ENCODE measurements around the gene MICU2.

The MICU2 gene

DNA sequence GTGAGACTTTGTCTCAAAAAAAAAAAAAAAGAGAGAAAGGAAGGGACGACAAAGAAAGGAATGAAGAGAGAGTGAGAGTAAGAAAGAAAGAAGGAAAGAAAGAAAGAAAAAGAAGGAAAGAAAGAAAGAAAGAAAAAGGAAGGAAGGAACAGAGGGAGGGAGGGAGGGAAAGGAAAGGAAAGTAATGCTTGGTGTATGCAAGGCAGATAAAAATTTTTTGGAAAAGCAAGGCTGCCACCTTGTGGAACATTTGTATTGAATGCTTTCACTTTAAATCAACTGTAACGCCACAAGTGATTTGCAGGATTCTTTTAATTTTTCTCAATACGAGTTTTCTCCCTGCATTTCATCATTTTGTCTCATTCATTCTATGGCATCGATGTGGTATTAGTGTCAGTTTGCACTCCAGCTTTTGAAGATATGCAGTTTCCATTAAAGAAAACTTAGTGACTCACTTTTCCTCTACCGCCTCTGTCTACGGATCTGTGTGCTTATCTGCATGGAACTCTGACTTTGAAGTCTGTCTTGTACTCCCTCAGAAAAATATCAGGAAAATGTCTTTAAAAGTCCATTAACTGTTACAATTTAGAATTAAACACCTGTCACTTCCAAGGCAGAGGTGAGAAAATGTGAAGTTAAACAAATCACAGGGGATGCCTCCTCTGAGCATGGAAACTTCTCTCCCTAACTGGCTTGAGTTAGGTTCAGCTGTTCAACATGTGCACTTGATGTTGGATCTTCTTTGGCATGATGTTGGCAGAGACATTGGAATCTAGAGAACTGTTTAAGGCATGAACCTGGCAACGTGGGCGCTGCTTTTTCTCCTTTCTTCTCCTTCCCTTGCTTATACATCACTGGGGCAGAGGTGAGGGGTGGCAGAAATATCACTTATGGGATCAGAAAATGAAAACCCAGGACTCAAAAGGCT, 124.8 kb downstream of the MICU2 start:
- DNase-seq, result no peak

DNA sequence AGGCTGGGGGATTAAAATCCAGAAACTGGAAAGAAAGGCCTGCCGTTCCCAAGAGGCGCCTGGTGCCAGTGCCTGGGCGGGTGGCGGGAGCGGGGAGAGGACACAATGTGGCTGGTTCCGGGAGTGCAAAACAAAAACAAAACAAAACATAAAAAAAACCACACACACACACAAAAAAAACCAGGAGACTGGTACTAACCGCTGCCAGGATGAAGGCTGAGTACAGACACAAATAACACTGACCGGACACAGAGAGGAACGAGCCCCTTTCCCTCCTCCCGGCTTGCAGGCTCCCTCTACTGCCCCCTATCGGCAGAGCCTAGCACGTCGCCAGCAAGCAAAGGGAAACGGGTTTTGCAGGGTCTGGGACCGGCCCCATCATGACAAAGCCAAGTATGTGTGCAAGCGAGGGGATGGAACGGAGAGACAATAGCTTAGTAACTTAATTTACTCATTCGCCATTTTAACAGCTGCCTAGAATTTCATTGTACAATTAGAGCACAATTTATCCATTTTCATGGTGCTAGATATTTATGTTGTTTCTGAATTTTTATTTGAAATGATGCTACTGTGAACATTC, 127.0 kb downstream of the MICU2 start:
- DNase-seq, result peak; percentile 61

DNA sequence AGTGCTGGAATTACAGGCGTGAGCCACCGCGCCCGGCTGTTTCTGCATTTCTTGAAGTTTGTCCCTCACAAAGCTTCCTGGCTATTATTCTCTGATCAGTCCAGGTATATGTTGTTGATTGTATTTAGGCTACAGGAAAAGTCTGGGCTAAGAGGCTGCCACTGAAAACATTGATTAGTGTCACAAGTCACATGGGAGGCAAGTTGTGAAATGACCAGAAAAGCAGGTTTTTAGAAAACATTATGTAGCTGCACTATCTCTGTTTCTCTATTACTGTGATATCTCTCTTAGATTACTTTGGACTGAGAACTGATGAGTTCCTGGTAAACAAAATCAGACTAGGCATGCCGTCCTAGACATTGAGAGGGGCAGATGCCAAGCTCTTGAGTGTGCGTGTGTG, 128.9 kb downstream of the MICU2 start:
- DNase-seq, result no peak

DNA sequence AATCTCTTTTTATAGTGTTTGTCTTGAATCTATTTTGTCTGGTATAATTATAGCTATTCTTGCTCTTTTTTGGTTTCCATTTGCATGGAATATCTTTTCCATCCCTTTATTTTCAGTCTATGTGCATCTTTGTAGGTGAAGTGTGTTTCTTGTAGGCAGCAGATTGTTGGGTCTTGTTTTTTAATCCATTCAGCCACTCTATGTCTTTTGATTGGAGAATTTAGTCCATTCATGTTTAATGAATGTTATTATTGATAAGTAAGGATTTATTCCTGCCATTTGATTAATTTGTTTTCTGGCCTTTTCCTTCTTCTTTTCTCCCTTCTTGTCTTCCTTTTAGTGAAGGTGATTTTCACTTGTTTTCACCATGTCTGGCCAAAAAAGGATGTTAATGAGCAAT, 133.2 kb downstream of the MICU2 start:
- DNase-seq, result no peak

DNA sequence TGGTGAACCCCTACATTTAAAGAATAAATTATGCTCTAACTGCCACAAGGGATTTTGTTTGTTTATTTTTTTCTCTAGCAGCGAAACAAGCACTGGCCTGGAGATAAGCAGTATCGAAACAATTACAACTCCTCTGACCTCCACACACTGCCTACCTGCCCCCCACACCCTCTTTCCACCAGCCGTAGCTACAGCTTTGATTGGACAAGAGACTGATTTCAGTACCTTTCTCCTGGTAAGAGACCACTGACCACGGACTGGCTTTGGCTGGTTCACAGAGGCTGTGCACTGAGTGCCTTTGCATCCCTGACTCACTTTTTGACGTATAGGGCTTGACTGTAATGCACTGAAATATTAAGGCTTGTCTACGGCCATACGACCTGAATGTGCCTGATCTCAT, 137.4 kb downstream of the MICU2 start:
- DNase-seq, result no peak

DNA sequence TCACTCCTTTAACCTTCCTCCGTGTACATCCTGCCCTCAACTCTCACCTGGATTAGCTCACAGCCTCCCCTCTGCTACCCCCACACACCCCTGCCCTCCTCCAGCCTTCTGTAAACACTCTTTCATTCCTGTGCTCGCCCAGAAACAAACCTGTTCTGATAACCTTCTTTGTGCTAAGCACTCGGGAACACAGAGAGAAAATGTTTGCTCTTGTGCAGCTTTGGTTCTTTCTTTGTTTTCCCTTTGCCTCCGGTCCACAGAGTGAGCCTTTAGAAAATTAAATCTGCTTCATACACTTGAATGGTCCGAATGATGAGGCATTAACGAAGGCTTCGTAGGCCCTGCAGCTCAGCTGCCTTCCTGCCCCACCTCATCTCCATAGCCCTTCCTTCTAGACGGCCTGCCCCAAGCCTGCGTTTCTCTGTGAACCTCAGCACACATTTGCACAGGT, 138.2 kb downstream of the MICU2 start:
- DNase-seq, result no peak

DNA sequence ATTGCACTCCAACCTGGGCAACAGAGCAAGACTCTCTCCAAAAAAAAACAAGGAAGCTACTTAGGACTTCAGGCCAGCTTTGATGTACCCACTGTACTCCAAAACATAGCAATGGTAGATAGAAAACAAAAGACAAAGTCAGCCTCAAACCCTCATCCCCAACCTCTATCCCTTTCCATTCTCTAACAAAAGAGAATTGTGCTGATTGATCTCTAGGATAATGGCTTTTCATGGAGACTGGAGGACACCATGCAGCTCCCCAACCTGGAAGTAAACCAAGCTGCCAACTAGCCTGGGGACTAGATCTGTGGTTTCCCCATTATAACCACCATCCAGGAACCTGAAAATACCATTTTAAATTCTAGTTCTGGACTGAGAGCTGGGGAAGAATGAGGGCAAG, 140.5 kb downstream of the MICU2 start:
- no peak for DNase-seq

DNA sequence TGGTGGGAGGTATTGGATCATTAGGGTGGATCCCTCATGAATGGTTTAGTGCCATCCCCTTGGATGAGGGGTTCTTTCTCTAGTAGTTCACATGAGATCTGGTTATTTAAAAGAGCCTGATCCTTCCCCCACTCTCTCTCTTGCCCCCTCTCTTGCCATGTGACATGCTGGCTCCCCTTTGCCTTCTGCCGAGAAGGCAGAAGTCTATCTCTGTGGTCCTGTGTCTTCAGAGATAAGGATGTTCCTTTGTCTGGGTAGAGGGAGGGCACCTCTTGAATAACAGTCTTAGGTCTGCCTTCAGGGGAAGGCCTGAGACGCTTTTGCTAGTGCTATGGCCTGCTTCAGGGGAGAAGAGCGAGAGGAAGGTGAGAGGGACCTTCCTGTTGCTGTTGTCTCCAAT, 142.8 kb downstream of the MICU2 start:
- DNase-seq, result no peak

DNA sequence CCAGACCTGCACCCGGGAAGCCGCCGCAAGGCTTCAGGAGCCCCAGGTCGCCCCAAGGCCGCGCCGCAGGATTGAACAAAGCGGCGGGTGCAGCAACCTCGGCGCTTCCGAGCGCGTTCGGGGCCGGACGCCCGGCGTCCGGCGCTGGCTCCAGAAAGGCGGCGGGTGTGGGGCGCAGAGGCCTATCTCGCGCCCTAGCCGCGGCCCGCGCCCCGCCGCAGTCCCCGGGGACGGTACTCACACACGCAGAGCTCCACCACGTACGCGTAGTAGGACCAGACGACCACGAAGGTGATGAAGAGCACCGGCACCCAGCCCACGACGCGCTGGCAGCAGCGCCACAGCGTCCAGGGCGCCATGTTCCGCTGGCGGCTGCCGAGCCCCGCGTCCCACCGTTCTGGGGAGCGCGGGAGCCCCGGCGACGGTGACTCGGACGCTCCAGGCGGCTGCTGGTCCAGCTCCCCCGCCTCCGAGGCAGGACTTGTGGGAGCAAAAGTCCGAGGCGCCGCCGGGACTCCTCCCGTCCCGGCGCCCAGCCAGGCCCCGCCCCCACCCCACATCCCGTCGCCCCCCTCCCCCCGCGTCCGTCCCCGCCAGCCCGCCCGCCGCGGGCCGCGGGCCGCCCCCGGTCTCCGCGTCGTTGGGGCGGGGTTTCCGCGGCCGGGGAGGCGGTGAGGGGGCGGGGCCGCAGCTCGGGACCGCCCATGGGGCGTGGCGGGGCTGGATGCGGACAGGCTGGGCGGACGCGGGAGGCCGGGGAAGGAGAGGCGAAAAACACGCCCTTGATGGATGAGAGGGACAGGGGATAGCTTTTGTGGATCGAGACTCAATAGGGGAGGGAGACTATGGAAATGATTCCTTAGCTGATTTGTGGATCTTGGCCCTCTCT, 144.9 kb downstream of the MICU2 start, which contains the start of gene ZDHHC20:
ZDHHC20 (minus strand) TSS at position 491 of the 889 bp plus-strand sequence; CDS start at position 359, 132 bp downstream.
- peak; percentile 87 for DNase-seq

DNA sequence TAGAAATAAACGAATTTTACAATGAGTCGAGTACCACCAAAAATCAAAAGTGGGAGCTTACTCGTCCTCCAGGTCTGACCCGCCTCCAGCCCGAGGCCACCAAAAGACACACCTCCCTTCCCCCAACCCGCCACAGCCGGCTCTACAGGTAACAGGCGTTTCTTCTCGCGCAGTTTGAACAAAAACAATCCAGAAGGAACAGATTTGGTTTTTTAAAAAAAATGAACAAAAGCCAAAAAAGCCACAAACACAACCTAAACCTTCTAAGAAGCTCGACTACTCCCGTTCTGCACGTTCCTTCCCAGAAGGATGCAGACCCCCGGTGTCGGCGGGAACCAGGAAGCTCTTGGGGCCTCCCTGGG, 145.5 kb downstream of the MICU2 start:
- DNase-seq, result peak; percentile 26

DNA sequence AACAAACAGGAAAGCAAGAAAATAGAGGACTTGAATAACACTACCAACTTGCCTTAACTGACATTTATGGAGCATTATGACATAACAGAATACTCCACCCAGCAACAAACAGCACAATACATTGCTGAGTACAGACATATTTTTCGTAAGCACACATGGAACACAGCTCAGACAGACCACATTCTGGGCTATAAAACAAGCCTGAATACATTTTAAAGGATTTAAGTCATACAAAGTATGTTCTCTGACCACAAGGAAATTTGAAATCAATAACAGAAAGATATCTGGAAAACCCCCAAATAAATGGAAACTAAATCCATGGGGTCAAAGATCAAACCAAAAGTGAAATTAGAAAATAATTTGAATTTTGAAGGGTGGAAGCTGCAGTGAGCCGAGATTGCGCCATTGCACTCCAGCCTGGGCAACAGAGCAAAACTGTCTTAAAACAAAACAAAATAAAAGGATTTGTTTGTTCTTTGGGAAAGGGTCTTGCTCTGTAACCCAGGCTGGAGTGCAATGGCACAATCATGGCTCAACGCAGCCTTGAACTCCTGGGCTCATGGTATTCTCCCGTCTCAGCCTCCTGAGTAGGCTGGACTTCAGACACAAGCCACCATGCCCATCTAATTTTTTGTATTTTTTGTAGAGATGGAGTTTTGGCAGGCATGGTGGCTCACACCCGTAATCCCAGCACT, 150.4 kb downstream of the MICU2 start:
- DNase-seq, result no peak

DNA sequence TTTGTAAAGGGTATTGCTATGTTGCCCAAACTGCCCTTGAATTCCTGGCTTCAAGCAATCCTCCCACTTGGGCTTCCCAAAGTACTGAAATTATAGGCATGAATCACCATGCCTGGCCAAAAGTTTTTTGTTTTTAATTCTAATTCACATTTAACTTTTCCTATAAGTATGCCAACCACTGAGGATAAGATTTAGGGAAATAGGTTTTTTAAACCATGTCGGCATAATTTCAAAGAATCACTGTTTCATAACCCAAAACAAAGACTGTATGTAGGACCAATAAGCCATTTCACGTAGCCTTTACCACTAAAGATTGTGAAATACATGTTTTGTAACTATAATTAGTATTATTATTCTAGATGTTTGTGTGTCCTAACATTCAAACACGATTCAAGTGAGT, 153.0 kb downstream of the MICU2 start:
- DNase-seq, result no peak

DNA sequence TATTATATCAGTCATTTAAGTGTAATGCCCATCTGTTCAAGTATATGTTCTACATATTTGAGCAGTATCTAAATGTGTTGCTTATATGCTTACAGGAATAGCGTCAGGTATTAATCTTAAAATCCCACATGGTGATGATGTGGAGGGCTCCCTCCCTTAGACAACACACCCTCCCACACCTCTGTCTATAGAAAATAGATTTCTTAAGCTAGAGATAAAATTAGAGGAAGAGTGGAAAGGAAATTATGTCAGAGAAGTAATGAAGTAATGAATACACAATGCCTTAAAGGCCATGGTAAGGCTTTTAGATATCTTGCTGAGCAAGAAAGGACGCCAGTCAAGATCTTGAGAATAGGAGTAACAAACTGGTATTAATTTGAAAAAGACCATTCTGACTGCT, 157.3 kb downstream of the MICU2 start:
- DNase-seq, result no peak

DNA sequence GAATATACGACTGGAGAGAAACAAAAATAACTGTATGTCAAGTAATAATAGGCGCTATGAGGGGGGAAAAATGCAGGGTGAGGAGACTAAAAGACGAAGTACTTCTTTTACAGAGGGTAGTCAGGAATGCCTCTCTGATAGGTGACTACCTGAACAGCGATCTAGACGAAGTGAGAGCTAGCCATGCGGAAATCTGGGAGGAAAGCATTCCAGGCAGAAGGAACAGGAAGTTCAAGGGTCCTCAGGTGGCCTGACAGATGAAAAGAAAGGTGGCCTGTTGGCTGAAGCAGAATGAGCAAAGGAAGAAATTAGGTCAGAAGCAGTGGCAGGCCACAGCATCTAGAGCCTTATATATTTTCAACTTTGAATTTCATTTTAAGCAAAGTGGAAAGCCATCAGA, 158.2 kb downstream of the MICU2 start:
- DNase-seq, result no peak

DNA sequence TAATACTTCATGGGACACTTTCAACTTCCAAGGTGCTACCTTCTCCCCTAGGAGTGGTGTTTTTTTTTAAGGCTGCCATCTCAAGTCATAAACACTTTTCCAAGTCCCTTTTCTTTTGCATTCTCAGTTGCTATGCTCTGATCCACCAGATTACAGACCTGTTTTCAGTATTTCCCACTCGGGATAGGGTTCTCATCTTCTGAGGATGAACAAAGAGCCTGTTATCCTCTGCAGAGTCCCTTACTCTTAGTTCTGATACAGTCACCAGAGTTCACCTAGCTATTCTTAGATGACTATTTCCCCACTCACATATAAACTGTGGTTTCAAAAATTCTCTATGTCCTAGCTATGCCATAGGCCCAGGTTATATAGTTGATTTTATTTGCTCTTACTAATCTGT, 160.8 kb downstream of the MICU2 start:
- DNase-seq, result no peak

Measured in activated effector memory CD4-positive, alpha-beta T cell treated with Interleukin-2 at 50 U/mL for 16 hours (primary cell).